Measurements from ENCODE around the gene GFAP. TPM values are rescaled to one million over a fixed set of nuclear protein-coding genes. Genes with fewer than 3 reads are reported as not detected.

The GFAP gene
- total and polyA plus RNA-seq, 2 experiments from 2014 or later, result 0.10 TPM; not detected in 1

DNA sequence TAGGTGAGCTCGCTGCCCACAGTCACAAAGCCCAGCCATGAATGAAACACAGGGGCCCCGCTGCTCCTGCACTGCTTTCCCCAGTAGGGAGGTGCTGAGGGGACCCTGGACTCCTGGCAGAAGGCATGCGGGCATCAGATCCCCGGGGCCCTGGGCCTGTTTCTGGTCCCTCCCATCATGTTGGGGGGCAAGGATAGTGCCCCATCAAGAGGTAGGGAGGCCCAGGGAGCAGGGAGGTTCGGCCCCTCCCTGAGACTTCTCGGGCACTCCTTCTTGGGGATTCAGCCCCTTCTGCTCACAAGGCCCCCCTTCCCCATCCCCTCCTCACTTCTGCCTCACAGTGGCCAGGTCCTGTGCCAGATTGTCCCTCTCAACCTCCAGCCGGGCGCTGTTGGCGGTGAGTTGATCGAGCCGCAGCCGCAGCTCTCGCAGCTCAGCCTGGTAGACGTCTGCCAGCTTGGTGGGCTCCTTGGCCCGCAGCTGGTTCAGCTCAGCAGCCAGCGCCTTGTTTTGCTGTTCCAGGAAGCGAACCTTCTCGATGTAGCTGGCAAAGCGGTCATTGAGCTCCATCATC lies 515 bp downstream of the GFAP start:
- Histone ChIP-seq H3K36me3 (replicated peaks; ENCODE audit: insufficient read depth, low read depth) (no peaks in the 10 kb centered on the region), H3K4me2 (no peak overlapping the region), H3K4me1 (ENCODE audit: insufficient read depth) (peaks cover 9% of the 10 kb centered on the region), H3K27me3 (peaks cover 4% of the 10 kb centered on the region), H3K9me3 (ENCODE audit: low read depth) (no peaks in the 10 kb centered on the region), H3K9me2 (replicated peaks; ENCODE audit: insufficient read depth) (no peaks in the 10 kb centered on the region), H4K20me1 (ENCODE audit: insufficient read depth, poor library complexity, severe bottlenecking) (no peaks in the 10 kb centered on the region), H3K27ac (no peak overlapping the region), H3K4me3 (no peak overlapping the region), H2AFZ (no peak overlapping the region), H3K79me2 (no peaks in the 10 kb centered on the region)
- peak; percentile 2 for DNase-seq (ENCODE audit: low spot score)
- TF ChIP-seq EZH2 (IDR thresholded peaks at IDR 0.05; ENCODE audit: borderline replicate concordance), result no peak
- TF ChIP-seq, protein P1, sequence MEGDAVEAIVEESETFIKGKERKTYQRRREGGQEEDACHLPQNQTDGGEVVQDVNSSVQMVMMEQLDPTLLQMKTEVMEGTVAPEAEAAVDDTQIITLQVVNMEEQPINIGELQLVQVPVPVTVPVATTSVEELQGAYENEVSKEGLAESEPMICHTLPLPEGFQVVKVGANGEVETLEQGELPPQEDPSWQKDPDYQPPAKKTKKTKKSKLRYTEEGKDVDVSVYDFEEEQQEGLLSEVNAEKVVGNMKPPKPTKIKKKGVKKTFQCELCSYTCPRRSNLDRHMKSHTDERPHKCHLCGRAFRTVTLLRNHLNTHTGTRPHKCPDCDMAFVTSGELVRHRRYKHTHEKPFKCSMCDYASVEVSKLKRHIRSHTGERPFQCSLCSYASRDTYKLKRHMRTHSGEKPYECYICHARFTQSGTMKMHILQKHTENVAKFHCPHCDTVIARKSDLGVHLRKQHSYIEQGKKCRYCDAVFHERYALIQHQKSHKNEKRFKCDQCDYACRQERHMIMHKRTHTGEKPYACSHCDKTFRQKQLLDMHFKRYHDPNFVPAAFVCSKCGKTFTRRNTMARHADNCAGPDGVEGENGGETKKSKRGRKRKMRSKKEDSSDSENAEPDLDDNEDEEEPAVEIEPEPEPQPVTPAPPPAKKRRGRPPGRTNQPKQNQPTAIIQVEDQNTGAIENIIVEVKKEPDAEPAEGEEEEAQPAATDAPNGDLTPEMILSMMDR (IDR thresholded peaks at IDR 0.05; ENCODE audit: poor library complexity), result no peak
- TF ChIP-seq EZH2phosphoT487 (IDR thresholded peaks at IDR 0.05; ENCODE audit: low read depth, severe bottlenecking, unreplicated experiment), result no peak
- WGBS (ENCODE audit: low lambda C conversion rate, missing lambda C conversion rate), result 93% methylated on average over 19 of the region's 19 CpGs

DNA sequence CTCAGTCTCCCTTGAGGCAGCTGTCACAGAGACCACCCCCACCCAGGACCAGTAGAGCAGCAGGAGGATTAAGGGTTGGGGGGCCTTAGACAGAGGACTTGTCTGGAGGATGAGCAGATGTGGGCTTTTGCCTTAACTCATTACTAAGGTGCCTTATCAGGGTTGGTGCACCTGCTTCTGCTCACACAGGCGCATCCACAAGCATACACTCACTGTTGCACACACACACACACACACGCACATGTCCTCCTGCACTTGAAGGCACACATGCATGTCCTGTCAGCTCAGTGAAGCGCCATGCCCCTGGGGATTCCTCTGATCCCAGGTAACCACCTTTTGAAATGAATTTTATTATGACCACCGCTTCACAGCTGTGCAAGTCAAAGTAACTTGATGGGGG lies 1.2 kb downstream of the GFAP start:
- H4K20me1 ChIP-seq (ENCODE audit: insufficient read depth, poor library complexity, severe bottlenecking), result no peaks in the 10 kb centered on the region
- H3K9me2 ChIP-seq (replicated peaks; ENCODE audit: insufficient read depth), result no peaks in the 10 kb centered on the region
- H3K4me3 ChIP-seq, result no peak overlapping the region
- H3K27me3 ChIP-seq, result peaks cover 4% of the 10 kb centered on the region
- DNase-seq (ENCODE audit: low spot score), result no peak
- no peak overlapping the region for H3K27ac ChIP-seq
- H3K79me2 ChIP-seq, result no peaks in the 10 kb centered on the region
- no peaks in the 10 kb centered on the region for H3K36me3 ChIP-seq (replicated peaks; ENCODE audit: insufficient read depth, low read depth)
- TF ChIP-seq EZH2 (IDR thresholded peaks at IDR 0.05; ENCODE audit: borderline replicate concordance), result no peak
- no peak for TF ChIP-seq EZH2phosphoT487 (IDR thresholded peaks at IDR 0.05; ENCODE audit: low read depth, severe bottlenecking, unreplicated experiment)
- TF ChIP-seq, protein P1 (IDR thresholded peaks at IDR 0.05; ENCODE audit: poor library complexity), result no peak
- no peak overlapping the region for H2AFZ ChIP-seq
- peaks cover 9% of the 10 kb centered on the region for H3K4me1 ChIP-seq (ENCODE audit: insufficient read depth)
- no peak overlapping the region for H3K4me2 ChIP-seq
- no peaks in the 10 kb centered on the region for H3K9me3 ChIP-seq (ENCODE audit: low read depth)
- WGBS (ENCODE audit: low lambda C conversion rate, missing lambda C conversion rate), result 91% methylated on average over 4 of the region's 4 CpGs

DNA sequence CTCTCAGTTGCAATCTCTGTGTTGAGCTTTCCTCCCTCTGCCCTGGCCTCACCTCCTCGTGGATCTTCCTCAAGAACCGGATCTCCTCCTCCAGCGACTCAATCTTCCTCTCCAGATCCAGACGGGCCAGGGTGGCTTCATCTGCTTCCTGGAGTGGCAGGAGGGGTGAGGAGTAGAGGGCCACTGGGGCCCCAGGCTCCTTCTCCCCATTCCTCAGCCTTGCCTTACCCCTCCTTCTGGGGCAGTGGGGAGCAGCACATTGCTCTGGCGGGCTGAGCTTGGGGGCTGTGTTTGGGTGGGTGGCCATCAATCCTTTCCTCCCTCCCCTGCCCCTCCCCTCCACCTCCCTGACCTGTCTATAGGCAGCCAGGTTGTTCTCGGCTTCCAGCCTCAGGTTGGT lies 1.6 kb downstream of the GFAP start:
- Histone ChIP-seq H3K27me3 (peaks cover 4% of the 10 kb centered on the region), H3K4me1 (ENCODE audit: insufficient read depth) (peaks cover 9% of the 10 kb centered on the region), H3K4me3 (no peak overlapping the region), H3K36me3 (replicated peaks; ENCODE audit: insufficient read depth, low read depth) (no peaks in the 10 kb centered on the region), H3K27ac (no peak overlapping the region), H3K4me2 (no peak overlapping the region), H2AFZ (no peak overlapping the region), H3K9me2 (replicated peaks; ENCODE audit: insufficient read depth) (no peaks in the 10 kb centered on the region), H3K9me3 (ENCODE audit: low read depth) (no peaks in the 10 kb centered on the region), H3K79me2 (no peaks in the 10 kb centered on the region), H4K20me1 (ENCODE audit: insufficient read depth, poor library complexity, severe bottlenecking) (no peaks in the 10 kb centered on the region)
- WGBS (ENCODE audit: low lambda C conversion rate, missing lambda C conversion rate), result 64% methylated on average over 6 of the region's 6 CpGs
- DNase-seq (ENCODE audit: low spot score), result no peak
- no peak for TF ChIP-seq EZH2 (IDR thresholded peaks at IDR 0.05; ENCODE audit: borderline replicate concordance)
- TF ChIP-seq EZH2phosphoT487 (IDR thresholded peaks at IDR 0.05; ENCODE audit: low read depth, severe bottlenecking, unreplicated experiment), result no peak
- TF ChIP-seq, protein P1 (IDR thresholded peaks at IDR 0.05; ENCODE audit: poor library complexity), result no peak
